Right cardiac atrium (tissue), 5 donors: ENCODE data around the gene PRKD2. TPM values are rescaled to one million over a fixed set of nuclear protein-coding genes. Genes with fewer than 3 reads are reported as not detected.

ENCODE experiments used
- ATAC-seq, 2 donors: fragments of 200-7000 bp; cut with Tn5 transposase; one replicate each; pipeline versions ENCODE4 v1.8.0 to v1.9.1; 2020; ENCODE audit warnings: moderate library complexity in 2 of 2, mild to moderate bottlenecking in 1 of 2
- DNase-seq, 3 donors: peaks; one replicate each; pipeline ENCODE4 v3.0.0-alpha.2; 2020
- H3K27ac ChIP-seq: one replicate; pipeline ENCODE4 v1.5.1; 2013; ENCODE audit warnings: mild to moderate bottlenecking, low read length, control low read depth, moderate library complexity
- H3K27me3 ChIP-seq: one replicate; pipeline ENCODE4 v1.6.1; 2013; ENCODE audit not compliant: control insufficient read depth, insufficient read depth
- H3K4me1 ChIP-seq: one replicate; pipeline ENCODE4 v1.6.1; 2013; ENCODE audit warnings: low read length; ENCODE audit not compliant: control insufficient read depth, insufficient read depth
- H3K4me3 ChIP-seq: one replicate; pipeline ENCODE4 v1.5.1; 2013; ENCODE audit warnings: low read length, control low read depth
- H3K9me3 ChIP-seq: one replicate; pipeline ENCODE4 v1.6.1; 2013; ENCODE audit warnings: low read length; ENCODE audit not compliant: control insufficient read depth
- WGBS: extraction: QIAGEN DNeasy Blood & Tissue Kit; methylation state at CpG from one replicate; pipeline ENCODE4 v1.1.7; 2013; 5-methylcytosine and 5-hydroxymethylcytosine counted together
- intact Hi-C, 4 donors: fragments of 100-400 bp; cut with DNase I; formaldehyde crosslinking; loops; one replicate each; pipeline versions ENCODE4 v1.11.0 to v1.14.0; 2022 to 2023
- polyA plus RNA-seq: library from polyadenylated mRNA; stranded (reverse); fragments of 200-250 nt; gene quantifications from one replicate; pipeline ENCODE4 v1.2.3, GENCODE V29; 2013
- total RNA-seq, 4 donors: library from RNA; stranded (reverse); fragmentation: NEBNext Ultra II Directional; extraction: Animal tissue kit (Norgen Biotek cat#: 25700); gene quantifications; one replicate each; pipeline ENCODE4 v1.2.1, GENCODE V29; 2021
- donor health status: healthy with polysubstance abuse.
- donor health status: DM: no; HTN: yes; CAD: no.
- donor health status: DM: no; HTN: no; CAD: no.
- donor health status: DM: no; HTN: yes; CAD: no; lungs with severe emphysema.
- donor health status: DM: yes; HTN: yes; CAD: no.

The PRKD2 gene
- total and polyA plus RNA-seq, 5 donors = 11.3 to 16.6 (median 14.7) TPM

DNA sequence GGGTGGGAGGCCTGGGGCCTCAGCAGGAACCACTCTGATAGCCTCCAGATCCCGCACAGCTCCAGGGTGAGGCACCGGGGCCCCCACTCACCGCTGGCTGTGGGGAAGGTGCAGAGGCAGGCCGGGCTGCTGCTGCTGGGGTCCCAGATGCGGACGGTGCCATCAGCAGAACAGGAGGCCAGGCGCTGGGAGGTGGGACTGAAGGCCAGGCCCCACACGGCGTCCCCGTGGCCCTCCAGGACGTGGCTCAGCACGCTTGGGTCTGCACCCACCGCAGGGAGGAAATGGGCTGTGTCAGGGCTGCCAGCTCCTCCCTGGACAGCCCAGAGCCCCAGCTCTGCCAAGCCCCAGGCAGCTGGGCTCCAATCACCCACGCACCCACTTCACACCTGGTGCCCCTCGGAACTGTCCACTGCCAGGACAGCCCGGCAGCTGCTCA is 6.1 kb upstream of the PRKD2 start:
- H3K27ac ChIP-seq = no peak overlapping the region
- WGBS = 77% methylated on average over 16 of the region's 16 CpGs
- intact Hi-C loops = no loop called here

DNA sequence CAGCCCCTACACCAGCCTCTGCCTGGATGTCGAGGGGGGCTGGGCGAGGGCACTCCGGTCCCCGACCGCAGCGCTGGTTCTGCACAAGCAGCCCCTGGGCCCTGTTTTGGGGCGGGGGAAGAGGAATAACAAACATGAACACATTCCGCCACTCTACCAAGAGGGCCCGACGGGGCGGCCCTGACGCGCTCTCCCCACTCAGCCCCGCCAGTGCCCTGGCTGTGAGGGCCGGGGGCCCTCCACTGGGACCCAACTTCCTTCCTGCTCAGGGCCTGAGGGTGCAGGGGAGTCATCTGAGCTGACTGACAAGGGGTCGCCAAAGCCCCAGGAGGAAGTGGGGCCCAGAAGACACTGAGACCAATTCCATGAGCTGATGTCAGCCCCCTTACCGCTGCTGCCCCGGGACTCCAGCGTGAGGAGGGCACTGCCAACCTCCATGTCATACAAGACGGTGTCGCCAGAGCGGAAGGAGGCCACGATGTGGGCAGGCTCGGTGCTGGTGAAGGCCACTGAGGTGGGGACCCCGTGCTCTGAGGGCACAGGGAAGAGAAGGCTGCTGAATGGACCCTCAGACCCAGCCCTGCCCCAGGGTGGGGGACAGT is 5.6 kb upstream of the PRKD2 start:
- H3K27me3 ChIP-seq = no peaks in the 10 kb centered on the region
- H3K4me3 ChIP-seq = no peak overlapping the region
- ATAC-seq (no peak), DNase-seq (peak in 1 of 3 donors; percentile 45)
- intact Hi-C loops = no loop called here
- 82% methylated on average over 25 of the region's 25 CpGs for WGBS
- H3K27ac ChIP-seq = no peak overlapping the region
- H3K4me1 ChIP-seq = no peaks in the 10 kb centered on the region
- H3K9me3 ChIP-seq = no peaks in the 10 kb centered on the region

More for the DNA sequence above, 6.1 kb upstream of the PRKD2 start:
- Histone ChIP-seq H3K4me3 (no peak overlapping the region), H3K4me1 (no peaks in the 10 kb centered on the region), H3K9me3 (no peaks in the 10 kb centered on the region), H3K27me3 (no peaks in the 10 kb centered on the region)
- no peak for ATAC-seq
- DNase-seq = peak in 2 of 3 donors; percentile 43 to 50

DNA sequence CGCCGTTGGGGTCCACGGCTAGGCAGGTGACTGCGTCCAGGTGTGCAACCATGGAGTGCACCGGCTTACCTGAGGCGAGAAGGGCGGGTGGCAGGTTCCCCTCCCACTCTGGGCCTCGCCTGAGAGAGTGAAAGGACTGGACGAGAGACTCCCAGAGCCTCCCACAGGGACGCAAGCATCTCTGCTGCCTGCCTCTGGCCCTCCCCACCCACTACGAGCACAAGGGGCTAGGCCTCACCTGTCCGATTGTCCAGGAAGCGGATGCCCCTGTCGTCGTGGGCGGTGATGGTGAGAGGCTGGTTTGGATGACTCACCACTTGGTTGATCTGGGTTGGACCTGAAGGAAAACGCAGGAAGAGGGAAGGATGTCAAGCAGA is 5.1 kb upstream of the PRKD2 start:
- Histone ChIP-seq H3K27ac (no peak overlapping the region), H3K4me3 (no peak overlapping the region), H3K27me3 (no peaks in the 10 kb centered on the region), H3K4me1 (no peaks in the 10 kb centered on the region), H3K9me3 (no peaks in the 10 kb centered on the region)
- DNase-seq (peak in 1 of 3 donors; percentile 52), ATAC-seq (no peak)
- intact Hi-C loops = no loop called here
- WGBS = 82% methylated on average over 17 of the region's 17 CpGs

DNA sequence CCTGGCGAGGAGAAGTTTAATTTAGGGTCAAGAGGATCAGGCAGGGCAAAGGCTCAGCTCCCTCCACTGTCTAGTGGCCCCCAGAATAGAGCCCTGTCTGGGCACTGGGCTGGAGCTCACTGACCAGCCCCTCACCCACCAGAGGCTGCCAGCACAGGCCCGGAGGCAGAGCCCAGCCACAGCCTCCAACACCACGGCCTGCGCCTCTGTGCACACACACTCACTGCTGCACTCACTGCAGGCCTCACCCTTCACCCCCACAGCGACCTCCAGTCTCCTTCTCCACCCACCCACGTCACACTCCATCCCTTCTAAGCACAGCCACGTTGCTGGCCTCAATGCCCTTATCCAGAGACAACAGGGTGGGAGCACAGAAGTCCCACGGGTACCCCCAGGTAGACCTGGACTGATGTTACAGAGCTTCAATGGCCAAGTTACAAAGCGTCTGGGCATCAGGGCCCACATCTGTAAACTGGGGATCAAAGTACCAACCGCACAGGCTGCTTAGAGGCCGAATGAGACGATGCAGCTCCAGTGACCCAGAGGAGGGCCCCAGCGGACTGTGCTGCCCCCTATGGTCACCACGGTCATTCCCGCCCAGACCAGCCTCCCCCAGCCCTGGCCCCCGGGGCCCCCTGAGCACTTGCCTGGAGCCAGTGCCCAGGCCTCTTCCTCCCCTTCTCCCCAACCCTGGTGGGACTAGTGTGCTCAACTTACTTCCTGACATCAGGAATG is 4.5 kb upstream of the PRKD2 start:
- Histone ChIP-seq H3K4me1 (no peaks in the 10 kb centered on the region), H3K27ac (no peak overlapping the region), H3K4me3 (no peak overlapping the region), H3K27me3 (no peaks in the 10 kb centered on the region), H3K9me3 (no peaks in the 10 kb centered on the region)
- ATAC-seq (no peak), DNase-seq (peak in 1 of 3 donors; percentile 51)
- intact Hi-C loops = no loop called here
- WGBS = 80% methylated on average over 16 of the region's 16 CpGs

DNA sequence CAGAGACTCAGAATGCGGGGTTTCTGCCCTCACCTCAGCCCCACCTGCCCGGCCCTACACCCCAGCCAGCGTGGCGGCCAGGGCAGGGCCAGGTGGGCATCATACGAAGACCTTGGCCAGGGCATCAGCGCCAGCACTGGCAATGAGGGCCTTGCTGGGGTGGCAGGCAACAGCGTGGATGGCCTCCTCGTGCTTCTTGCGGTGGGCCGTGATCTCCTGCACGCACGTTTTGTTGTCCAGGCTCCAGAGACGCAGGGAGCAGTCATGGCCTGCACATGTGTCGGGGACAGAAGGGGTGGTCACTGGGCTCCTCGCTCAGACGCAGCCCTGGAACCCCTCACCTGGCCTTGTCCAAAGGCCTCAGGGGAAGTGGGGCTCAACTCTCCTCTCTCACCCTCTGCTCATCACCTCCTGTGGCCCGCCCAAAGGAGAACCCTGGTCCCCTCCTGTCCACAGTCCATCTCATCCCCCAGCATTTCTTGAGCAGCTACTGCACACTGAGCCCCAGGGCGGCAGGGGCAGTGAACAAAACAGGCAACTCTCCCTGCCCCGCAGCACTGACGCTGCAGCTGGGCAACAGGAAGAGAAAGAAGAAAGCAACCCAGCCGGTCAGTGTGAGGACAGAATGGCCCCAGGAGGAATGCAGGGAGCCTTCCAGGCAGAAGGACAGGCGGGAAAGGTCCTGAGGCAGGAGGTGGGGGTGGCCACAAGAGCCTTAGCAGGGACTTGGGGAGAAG is 3.8 kb upstream of the PRKD2 start:
- no peaks in the 10 kb centered on the region for H3K27me3 ChIP-seq
- ATAC-seq = no peak
- peak in 1 of 3 donors; percentile 46 for DNase-seq
- intact Hi-C loops = no loop called here
- 92% methylated on average over 22 of the region's 22 CpGs for WGBS
- H3K9me3 ChIP-seq = no peaks in the 10 kb centered on the region
- no peak overlapping the region for H3K27ac ChIP-seq
- H3K4me3 ChIP-seq = no peak overlapping the region
- no peaks in the 10 kb centered on the region for H3K4me1 ChIP-seq

DNA sequence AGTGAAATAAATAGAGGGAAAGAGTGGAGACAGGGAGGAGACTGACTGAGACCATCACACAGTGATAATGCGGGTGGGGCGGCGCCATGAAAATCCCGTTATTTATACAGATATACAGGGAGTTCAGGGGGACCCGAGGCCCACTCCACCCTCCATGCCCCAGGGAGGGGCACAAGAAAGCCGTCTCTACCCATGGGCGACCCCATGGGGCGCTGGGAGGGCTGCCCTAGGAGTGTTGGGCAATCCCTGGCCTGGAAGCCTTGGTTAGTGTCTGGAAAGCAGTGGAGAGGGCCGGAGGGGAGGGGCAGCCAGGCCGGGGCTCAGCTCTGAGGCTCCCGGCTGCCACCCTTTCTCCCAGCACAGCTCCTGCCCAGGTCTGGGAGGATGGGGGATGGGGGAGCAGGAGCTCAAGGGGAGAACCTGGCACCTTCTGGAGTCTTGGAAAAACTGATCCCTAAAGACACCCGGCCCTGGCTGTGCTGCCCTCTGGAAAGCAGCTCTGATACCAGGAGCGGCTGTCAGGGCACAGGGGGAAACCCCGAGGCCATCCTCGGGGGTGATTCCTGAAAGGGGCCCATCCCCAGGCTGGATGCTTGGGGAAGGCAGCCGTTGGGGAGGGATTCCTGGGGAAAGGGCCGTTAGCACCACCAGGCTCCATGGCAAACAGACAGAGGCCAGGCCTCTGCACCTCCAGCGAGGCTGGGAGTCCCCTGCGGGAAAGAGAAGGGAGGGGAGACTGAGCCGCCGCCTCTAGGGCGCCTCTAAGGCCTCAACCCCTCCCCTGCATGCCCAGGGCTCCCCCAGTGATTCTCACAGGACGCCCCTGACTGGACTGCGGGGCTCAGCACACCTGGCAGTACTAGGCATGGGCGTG is 3.0 kb upstream of the PRKD2 start:
- no peak for DNase-seq

DNA sequence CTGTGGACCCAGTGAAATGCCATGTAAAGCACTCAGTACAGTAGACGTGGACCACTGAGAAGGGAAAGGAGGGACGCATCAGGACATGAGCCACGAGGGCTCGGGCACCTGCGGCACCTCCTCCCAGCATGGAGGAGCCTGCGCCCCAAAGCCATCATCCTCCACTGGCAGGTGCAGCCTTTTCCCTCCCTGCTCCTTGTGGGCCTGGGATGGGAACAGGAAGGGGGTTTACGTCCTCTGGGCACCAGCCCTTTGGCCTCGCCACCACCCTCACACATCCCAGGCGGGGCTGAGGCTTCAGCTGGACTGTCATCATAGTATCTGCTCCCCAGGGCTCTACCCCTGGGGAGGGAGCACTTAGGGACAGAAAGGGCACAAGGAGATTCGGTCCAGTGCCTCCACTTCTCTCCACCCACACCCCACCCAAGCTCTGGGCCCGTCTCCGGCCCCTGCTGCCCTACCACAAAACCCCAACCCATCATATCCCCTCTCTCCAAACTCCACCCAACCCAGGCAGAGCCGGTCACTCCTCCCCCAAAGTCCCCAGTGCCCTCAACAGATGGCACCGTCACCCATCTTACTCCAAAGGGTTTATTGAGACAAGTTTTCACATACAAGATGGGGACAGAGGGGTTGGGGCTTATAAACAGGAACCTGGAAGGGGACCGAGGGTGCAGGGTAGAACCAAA is 2.2 kb upstream of the PRKD2 start:
- H3K9me3 ChIP-seq = no peaks in the 10 kb centered on the region
- no peaks in the 10 kb centered on the region for H3K27me3 ChIP-seq
- no peak overlapping the region for H3K4me3 ChIP-seq
- WGBS = 75% methylated on average over 15 of the region's 15 CpGs
- intact Hi-C loops = no loop called here
- H3K27ac ChIP-seq = no peak overlapping the region
- ATAC-seq (no peak), DNase-seq (no peak)
- H3K4me1 ChIP-seq = no peaks in the 10 kb centered on the region

More for the DNA sequence above, 3.0 kb upstream of the PRKD2 start:
- Histone ChIP-seq H3K9me3 (no peaks in the 10 kb centered on the region), H3K4me3 (no peak overlapping the region), H3K27ac (no peak overlapping the region), H3K27me3 (no peaks in the 10 kb centered on the region), H3K4me1 (no peaks in the 10 kb centered on the region)
- 78% methylated on average over 25 of the region's 25 CpGs for WGBS
- ATAC-seq = no peak
- intact Hi-C loops = no loop called here

DNA sequence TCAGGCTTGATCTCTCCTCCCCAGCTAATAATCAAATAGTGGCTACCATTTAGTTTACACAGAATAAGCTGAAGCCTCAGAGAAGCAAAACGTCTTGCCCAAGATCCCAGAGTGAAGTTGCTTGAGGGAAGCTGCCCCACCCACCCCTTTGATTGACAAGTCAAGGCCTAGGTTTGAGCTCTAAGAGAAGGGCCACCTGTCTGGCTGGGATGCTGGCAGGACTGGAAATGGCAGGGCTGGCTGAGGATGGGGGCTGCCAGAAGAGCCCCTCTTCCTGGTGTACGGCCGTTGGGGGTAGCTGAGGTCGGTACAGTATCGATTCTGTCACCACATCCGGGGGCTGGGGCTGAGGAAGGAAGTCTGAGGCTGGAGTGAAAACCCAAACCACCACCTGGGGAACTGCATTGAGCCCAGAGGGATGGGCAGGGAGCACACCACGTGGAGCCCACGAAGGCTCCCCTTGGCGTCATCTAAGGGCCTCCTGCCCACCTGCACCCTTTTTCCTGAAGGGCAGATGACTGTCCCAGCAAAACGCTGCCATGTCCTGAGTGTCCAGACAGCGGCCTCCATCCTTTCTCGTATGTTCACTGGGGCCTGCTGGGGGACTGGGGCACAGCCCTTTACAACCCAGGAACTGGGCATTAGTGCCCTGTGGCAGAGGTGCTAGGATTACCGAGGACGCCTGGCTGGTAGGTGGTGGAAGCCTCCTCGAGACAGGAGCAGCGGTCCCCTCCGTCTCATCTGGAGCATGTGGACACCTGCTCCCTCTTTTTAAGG is 1.4 kb upstream of the PRKD2 start:
- H3K4me3 ChIP-seq = no peak overlapping the region
- no peaks in the 10 kb centered on the region for H3K4me1 ChIP-seq
- H3K9me3 ChIP-seq = no peaks in the 10 kb centered on the region
- 55% methylated on average over 17 of the region's 17 CpGs for WGBS
- no peaks in the 10 kb centered on the region for H3K27me3 ChIP-seq
- peak overlapping the region; percentile 31 for H3K27ac ChIP-seq
- ATAC-seq (no peak), DNase-seq (peak in 1 of 3 donors; percentile 30)
- intact Hi-C loops = no loop called here

DNA sequence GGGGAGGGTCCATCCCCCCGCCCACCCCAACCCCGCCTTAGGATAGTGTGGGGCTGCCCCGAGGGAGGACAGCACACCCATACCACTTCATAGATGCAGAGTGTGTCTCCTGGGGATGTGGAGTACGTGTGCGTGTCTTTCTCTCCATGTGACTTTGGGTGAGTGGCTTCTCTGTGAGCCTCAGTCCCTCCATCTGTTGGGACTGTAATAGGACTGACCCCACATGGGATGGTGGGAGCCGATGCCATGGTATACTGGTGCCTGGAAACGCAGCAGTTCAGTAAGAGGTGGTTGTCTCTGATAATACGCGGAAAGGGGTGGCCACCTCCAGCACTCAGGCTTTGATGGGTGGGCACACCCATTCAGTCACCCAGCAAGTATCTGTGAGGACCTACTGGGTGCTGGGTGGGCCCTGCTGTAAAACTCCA is 816 bp upstream of the PRKD2 start:
- 22% methylated on average over 9 of the region's 9 CpGs for WGBS
- DNase-seq (peak in 1 of 3 donors; percentile 34), ATAC-seq (no peak)
- Histone ChIP-seq H3K27ac (peak overlapping the region; percentile 31), H3K27me3 (no peaks in the 10 kb centered on the region), H3K9me3 (no peaks in the 10 kb centered on the region), H3K4me1 (no peaks in the 10 kb centered on the region), H3K4me3 (peak overlapping the region; percentile 95)
- intact Hi-C loops = no loop called here

DNA sequence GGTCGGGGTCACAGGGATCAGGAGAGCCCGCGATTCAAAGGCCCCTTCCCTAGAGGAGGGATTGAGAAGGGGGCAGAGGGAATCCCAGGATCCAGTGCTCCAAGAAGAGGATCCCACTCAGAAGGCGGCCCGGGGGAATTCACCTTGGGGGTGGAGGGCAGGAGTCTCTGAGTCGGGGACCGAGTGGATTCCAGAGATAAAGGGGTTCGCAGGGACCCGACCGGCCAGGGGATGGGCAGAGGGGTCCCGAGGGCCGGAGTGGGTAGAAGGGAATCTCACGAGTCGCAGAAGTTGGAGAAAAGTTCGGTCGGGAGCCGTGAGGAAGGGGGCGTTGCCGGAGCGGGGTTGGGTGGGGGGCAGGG is 261 bp downstream of the PRKD2 start:
- intact Hi-C loops = no loop called here
- DNase-seq (no peak), ATAC-seq (no peak)
- WGBS = under 1% methylated on average over 20 of the region's 20 CpGs
- Histone ChIP-seq H3K27me3 (no peaks in the 10 kb centered on the region), H3K4me1 (no peaks in the 10 kb centered on the region), H3K4me3 (peak overlapping the region; percentile 95), H3K9me3 (no peaks in the 10 kb centered on the region), H3K27ac (peak overlapping the region; percentile 64)
